Measurements from ENCODE around the gene ACOXL. TPM values are rescaled to one million over a fixed set of nuclear protein-coding genes. Genes with fewer than 3 reads are reported as not detected.

Gene ACOXL
- polyA plus RNA-seq, 4 donors = 0.06 to 0.56 TPM; not detected in 2

- Histone ChIP-seq H3K27me3 (ENCODE audit: control insufficient read depth in 3 of 3, insufficient read depth in 3 of 3, low read length in 3 of 3) (no peaks in the 10 kb centered on the region), H3K36me3 (ENCODE audit: control insufficient read depth in 3 of 3, insufficient read depth in 2 of 3, low read depth in 1 of 3, low read length in 3 of 3) (no peaks in the 10 kb centered on the region), H3K4me3 (ENCODE audit: low read depth in 1 of 3, low read length in 3 of 3) (no peak overlapping the region), H3K9me3 (ENCODE audit: control insufficient read depth in 2 of 2, insufficient read depth in 1 of 2, low read depth in 1 of 2, low read length in 1 of 2) (peaks cover 0 to 6% of the 10 kb centered on the region in 2 donors), H3K4me1 (ENCODE audit: control insufficient read depth in 3 of 3, insufficient read depth in 2 of 3, low read depth in 1 of 3, low read length in 2 of 3) (no peaks in the 10 kb centered on the region), H3K27ac (ENCODE audit: low read depth in 1 of 3, low read length in 2 of 3) (no peak overlapping the region)
- 63 to 71% (median 63%) methylated on average over 5 of the region's 5 CpGs for WGBS, 3 donors
- FAIRE-seq (no peak), DNase-seq (no peak)
Measured at GRCh38 chr2:111058264-111058663, 325.9 kb downstream of the ACOXL start.

- Histone ChIP-seq H3K4me1 (ENCODE audit: control insufficient read depth in 3 of 3, insufficient read depth in 2 of 3, low read depth in 1 of 3, low read length in 2 of 3) (no peaks in the 10 kb centered on the region), H3K27ac (ENCODE audit: low read depth in 1 of 3, low read length in 2 of 3) (no peak overlapping the region), H3K36me3 (ENCODE audit: control insufficient read depth in 3 of 3, insufficient read depth in 2 of 3, low read depth in 1 of 3, low read length in 3 of 3) (no peaks in the 10 kb centered on the region), H3K4me3 (ENCODE audit: low read depth in 1 of 3, low read length in 3 of 3) (no peak overlapping the region), H3K27me3 (ENCODE audit: control insufficient read depth in 3 of 3, insufficient read depth in 3 of 3, low read length in 3 of 3) (no peaks in the 10 kb centered on the region), H3K9me3 (ENCODE audit: control insufficient read depth in 2 of 2, insufficient read depth in 1 of 2, low read depth in 1 of 2, low read length in 1 of 2) (peaks cover 0 to 6% of the 10 kb centered on the region in 2 donors)
- FAIRE-seq (no peak), DNase-seq (no peak)
- 91 to 96% (median 95%) methylated on average over 1 of the region's 1 CpG for WGBS, 3 donors
Measured at GRCh38 chr2:111061191-111061590, 328.8 kb downstream of the ACOXL start.

- no peak for FAIRE-seq
Measured at GRCh38 chr2:111062417-111062816, 330.0 kb downstream of the ACOXL start.

GRCh38 chr2:111066062-111066593 lies 333.8 kb downstream of the ACOXL start:
- H3K27ac ChIP-seq (ENCODE audit: low read depth in 1 of 3, low read length in 2 of 3) = no peak overlapping the region
- DNase-seq = no peak
- H3K36me3 ChIP-seq (ENCODE audit: control insufficient read depth in 3 of 3, insufficient read depth in 2 of 3, low read depth in 1 of 3, low read length in 3 of 3) = no peaks in the 10 kb centered on the region
- no peaks in the 10 kb centered on the region for H3K9me3 ChIP-seq (ENCODE audit: control insufficient read depth in 2 of 2, insufficient read depth in 1 of 2, low read depth in 1 of 2, low read length in 1 of 2)
- no peak for FAIRE-seq
- 61 to 81% (median 66%) methylated on average over 2 of the region's 2 CpGs for WGBS, 3 donors
- no peak overlapping the region for H3K4me3 ChIP-seq (ENCODE audit: low read depth in 1 of 3, low read length in 3 of 3)
- H3K4me1 ChIP-seq (ENCODE audit: control insufficient read depth in 3 of 3, insufficient read depth in 2 of 3, low read depth in 1 of 3, low read length in 2 of 3) = no peaks in the 10 kb centered on the region
- no peaks in the 10 kb centered on the region for H3K27me3 ChIP-seq (ENCODE audit: control insufficient read depth in 3 of 3, insufficient read depth in 3 of 3, low read length in 3 of 3)

More at GRCh38 chr2:111062417-111062816, 330.0 kb downstream of the ACOXL start:
- H3K27me3 ChIP-seq (ENCODE audit: control insufficient read depth in 3 of 3, insufficient read depth in 3 of 3, low read length in 3 of 3) = no peaks in the 10 kb centered on the region
- no peak overlapping the region for H3K4me3 ChIP-seq (ENCODE audit: low read depth in 1 of 3, low read length in 3 of 3)
- H3K36me3 ChIP-seq (ENCODE audit: control insufficient read depth in 3 of 3, insufficient read depth in 2 of 3, low read depth in 1 of 3, low read length in 3 of 3) = no peaks in the 10 kb centered on the region
- H3K27ac ChIP-seq (ENCODE audit: low read depth in 1 of 3, low read length in 2 of 3) = no peak overlapping the region
- H3K9me3 ChIP-seq (ENCODE audit: control insufficient read depth in 2 of 2, insufficient read depth in 1 of 2, low read depth in 1 of 2, low read length in 1 of 2) = peaks cover 0 to 6% of the 10 kb centered on the region in 2 donors
- DNase-seq = no peak
- 41 to 60% (median 46%) methylated on average over 2 of the region's 2 CpGs for WGBS, 3 donors
- no peaks in the 10 kb centered on the region for H3K4me1 ChIP-seq (ENCODE audit: control insufficient read depth in 3 of 3, insufficient read depth in 2 of 3, low read depth in 1 of 3, low read length in 2 of 3)

- no peaks in the 10 kb centered on the region for H3K9me3 ChIP-seq (ENCODE audit: control insufficient read depth in 2 of 2, insufficient read depth in 1 of 2, low read depth in 1 of 2, low read length in 1 of 2)
- WGBS, 3 donors = 47 to 63% (median 60%) methylated on average over 4 of the region's 4 CpGs
- no peaks in the 10 kb centered on the region for H3K36me3 ChIP-seq (ENCODE audit: control insufficient read depth in 3 of 3, insufficient read depth in 2 of 3, low read depth in 1 of 3, low read length in 3 of 3)
- no peak overlapping the region for H3K4me3 ChIP-seq (ENCODE audit: low read depth in 1 of 3, low read length in 3 of 3)
- FAIRE-seq = no peak
- no peaks in the 10 kb centered on the region for H3K4me1 ChIP-seq (ENCODE audit: control insufficient read depth in 3 of 3, insufficient read depth in 2 of 3, low read depth in 1 of 3, low read length in 2 of 3)
- no peak overlapping the region for H3K27ac ChIP-seq (ENCODE audit: low read depth in 1 of 3, low read length in 2 of 3)
- H3K27me3 ChIP-seq (ENCODE audit: control insufficient read depth in 3 of 3, insufficient read depth in 3 of 3, low read length in 3 of 3) = no peaks in the 10 kb centered on the region
- DNase-seq = peak; percentile 48 to 82
Measured at GRCh38 chr2:111068435-111069058, 336.2 kb downstream of the ACOXL start.

GRCh38 chr2:111069722-111070121 lies 337.3 kb downstream of the ACOXL start:
- FAIRE-seq = no peak
- no peak overlapping the region for H3K4me3 ChIP-seq (ENCODE audit: low read depth in 1 of 3, low read length in 3 of 3)
- DNase-seq = no peak
- no peaks in the 10 kb centered on the region for H3K27me3 ChIP-seq (ENCODE audit: control insufficient read depth in 3 of 3, insufficient read depth in 3 of 3, low read length in 3 of 3)
- no peaks in the 10 kb centered on the region for H3K36me3 ChIP-seq (ENCODE audit: control insufficient read depth in 3 of 3, insufficient read depth in 2 of 3, low read depth in 1 of 3, low read length in 3 of 3)
- H3K4me1 ChIP-seq (ENCODE audit: control insufficient read depth in 3 of 3, insufficient read depth in 2 of 3, low read depth in 1 of 3, low read length in 2 of 3) = no peaks in the 10 kb centered on the region
- H3K27ac ChIP-seq (ENCODE audit: low read depth in 1 of 3, low read length in 2 of 3) = no peak overlapping the region
- H3K9me3 ChIP-seq (ENCODE audit: control insufficient read depth in 2 of 2, insufficient read depth in 1 of 2, low read depth in 1 of 2, low read length in 1 of 2) = peaks cover 0 to 4% of the 10 kb centered on the region in 2 donors
- WGBS, 3 donors = 91 to 97% (median 92%) methylated on average over 3 of the region's 3 CpGs

GRCh38 chr2:111071600-111072171 lies 339.3 kb downstream of the ACOXL start:
- peak overlapping the region in 1 of 3 donors; percentile 18 for H3K27ac ChIP-seq (ENCODE audit: low read depth in 1 of 3, low read length in 2 of 3)
- no peak for FAIRE-seq

GRCh38 chr2:111072220-111072871 lies 340.0 kb downstream of the ACOXL start:
- FAIRE-seq = no peak
- Histone ChIP-seq H3K4me1 (ENCODE audit: control insufficient read depth in 3 of 3, insufficient read depth in 2 of 3, low read depth in 1 of 3, low read length in 2 of 3) (no peaks in the 10 kb centered on the region), H3K4me3 (ENCODE audit: low read depth in 1 of 3, low read length in 3 of 3) (no peak overlapping the region), H3K27me3 (ENCODE audit: control insufficient read depth in 3 of 3, insufficient read depth in 3 of 3, low read length in 3 of 3) (no peaks in the 10 kb centered on the region), H3K27ac (ENCODE audit: low read depth in 1 of 3, low read length in 2 of 3) (no peak overlapping the region), H3K9me3 (ENCODE audit: control insufficient read depth in 2 of 2, insufficient read depth in 1 of 2, low read depth in 1 of 2, low read length in 1 of 2) (peaks cover 0 to 6% of the 10 kb centered on the region in 2 donors), H3K36me3 (ENCODE audit: control insufficient read depth in 3 of 3, insufficient read depth in 2 of 3, low read depth in 1 of 3, low read length in 3 of 3) (no peaks in the 10 kb centered on the region)
- DNase-seq = no peak
- 38 to 51% (median 42%) methylated on average over 2 of the region's 2 CpGs for WGBS, 3 donors

More at GRCh38 chr2:111071600-111072171, 339.3 kb downstream of the ACOXL start:
- Histone ChIP-seq H3K4me1 (ENCODE audit: control insufficient read depth in 3 of 3, insufficient read depth in 2 of 3, low read depth in 1 of 3, low read length in 2 of 3) (no peaks in the 10 kb centered on the region), H3K9me3 (ENCODE audit: control insufficient read depth in 2 of 2, insufficient read depth in 1 of 2, low read depth in 1 of 2, low read length in 1 of 2) (peaks cover 0 to 6% of the 10 kb centered on the region in 2 donors), H3K36me3 (ENCODE audit: control insufficient read depth in 3 of 3, insufficient read depth in 2 of 3, low read depth in 1 of 3, low read length in 3 of 3) (no peaks in the 10 kb centered on the region), H3K27me3 (ENCODE audit: control insufficient read depth in 3 of 3, insufficient read depth in 3 of 3, low read length in 3 of 3) (no peaks in the 10 kb centered on the region), H3K4me3 (ENCODE audit: low read depth in 1 of 3, low read length in 3 of 3) (no peak overlapping the region)
- 46 to 71% (median 63%) methylated on average over 5 of the region's 5 CpGs for WGBS, 3 donors
- no peak for DNase-seq

All from small intestine (tissue), 7 donors.